B cell (primary cell): Measurements from ENCODE around the gene MAP7D1.

Experiments
- EZH2 ChIP-seq: IDR thresholded peaks from 2 replicates; pipeline ENCODE4 v1.6.1; 2012; ENCODE audit warnings: borderline replicate concordance, low read depth, mild to moderate bottlenecking, moderate library complexity, low read length; ENCODE audit not compliant: insufficient read depth, poor library complexity, severe bottlenecking
- TF ChIP-seq, protein P1 (sequence below): fragments of 200-600 bp; IDR thresholded peaks from one replicate; pipeline ENCODE4 v1.8.0; 2022; ENCODE audit warnings: antibody characterized with exemption, mild to moderate bottlenecking

DNA sequence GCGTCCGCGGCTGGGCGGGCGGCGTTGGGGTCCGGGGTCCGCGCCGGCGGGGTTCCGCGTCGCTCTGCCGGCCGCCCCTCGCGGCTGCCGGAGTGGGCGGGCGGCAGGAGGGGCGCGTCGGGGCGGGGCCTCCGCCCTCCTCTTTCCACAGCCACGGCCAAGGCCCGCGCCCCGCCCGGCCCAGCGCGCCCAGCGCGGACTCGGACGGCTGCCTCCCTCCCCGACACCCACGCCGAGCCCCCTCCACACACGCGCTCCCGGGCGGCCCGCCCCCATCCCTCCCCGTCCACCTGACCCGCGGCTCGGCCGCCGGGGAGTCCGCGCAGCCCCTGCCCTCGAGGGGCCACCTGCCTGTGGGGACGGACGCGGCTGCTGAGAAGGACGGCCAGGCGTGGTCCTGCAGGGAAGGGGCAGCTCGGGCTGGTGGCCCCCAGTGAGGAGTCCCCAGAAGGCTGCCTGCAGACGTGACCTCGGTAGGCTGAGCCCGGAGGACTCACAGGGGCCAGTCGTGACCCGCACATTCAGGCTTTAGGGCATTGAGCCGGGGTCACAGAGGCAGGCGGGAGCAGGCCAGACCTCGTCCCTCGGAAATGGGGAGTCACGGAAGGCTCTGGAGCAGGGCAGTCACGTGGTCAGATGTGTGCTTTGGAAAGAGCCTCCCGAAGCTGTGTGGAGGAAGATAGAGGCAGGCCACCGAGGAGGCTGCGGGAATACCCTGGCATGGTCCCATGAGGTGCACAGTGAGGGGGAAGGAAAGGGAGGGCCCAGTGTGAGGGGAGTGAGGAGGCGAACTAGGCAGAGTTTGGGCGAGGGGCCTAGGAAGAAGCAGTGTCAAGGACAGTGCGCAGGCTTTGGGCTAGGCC, 30.6 kb upstream of the MAP7D1 start, which contains the start of gene COL8A2:
- TF ChIP-seq, protein P1, sequence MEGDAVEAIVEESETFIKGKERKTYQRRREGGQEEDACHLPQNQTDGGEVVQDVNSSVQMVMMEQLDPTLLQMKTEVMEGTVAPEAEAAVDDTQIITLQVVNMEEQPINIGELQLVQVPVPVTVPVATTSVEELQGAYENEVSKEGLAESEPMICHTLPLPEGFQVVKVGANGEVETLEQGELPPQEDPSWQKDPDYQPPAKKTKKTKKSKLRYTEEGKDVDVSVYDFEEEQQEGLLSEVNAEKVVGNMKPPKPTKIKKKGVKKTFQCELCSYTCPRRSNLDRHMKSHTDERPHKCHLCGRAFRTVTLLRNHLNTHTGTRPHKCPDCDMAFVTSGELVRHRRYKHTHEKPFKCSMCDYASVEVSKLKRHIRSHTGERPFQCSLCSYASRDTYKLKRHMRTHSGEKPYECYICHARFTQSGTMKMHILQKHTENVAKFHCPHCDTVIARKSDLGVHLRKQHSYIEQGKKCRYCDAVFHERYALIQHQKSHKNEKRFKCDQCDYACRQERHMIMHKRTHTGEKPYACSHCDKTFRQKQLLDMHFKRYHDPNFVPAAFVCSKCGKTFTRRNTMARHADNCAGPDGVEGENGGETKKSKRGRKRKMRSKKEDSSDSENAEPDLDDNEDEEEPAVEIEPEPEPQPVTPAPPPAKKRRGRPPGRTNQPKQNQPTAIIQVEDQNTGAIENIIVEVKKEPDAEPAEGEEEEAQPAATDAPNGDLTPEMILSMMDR, result no peak
- TF ChIP-seq EZH2, result no peak
